ENCODE measurements around the gene C2. TPM values are rescaled to one million over a fixed set of nuclear protein-coding genes. Genes with fewer than 3 reads are reported as not detected.
"Not testable (repeated sequence)": the region's sequence is repeated elsewhere in the genome, so short reads cannot be mapped to it uniquely, and the experiment has no call there.

C2 gene
- total RNA-seq, 1 donor from 2014 or later, result 2.4 TPM

DNA sequence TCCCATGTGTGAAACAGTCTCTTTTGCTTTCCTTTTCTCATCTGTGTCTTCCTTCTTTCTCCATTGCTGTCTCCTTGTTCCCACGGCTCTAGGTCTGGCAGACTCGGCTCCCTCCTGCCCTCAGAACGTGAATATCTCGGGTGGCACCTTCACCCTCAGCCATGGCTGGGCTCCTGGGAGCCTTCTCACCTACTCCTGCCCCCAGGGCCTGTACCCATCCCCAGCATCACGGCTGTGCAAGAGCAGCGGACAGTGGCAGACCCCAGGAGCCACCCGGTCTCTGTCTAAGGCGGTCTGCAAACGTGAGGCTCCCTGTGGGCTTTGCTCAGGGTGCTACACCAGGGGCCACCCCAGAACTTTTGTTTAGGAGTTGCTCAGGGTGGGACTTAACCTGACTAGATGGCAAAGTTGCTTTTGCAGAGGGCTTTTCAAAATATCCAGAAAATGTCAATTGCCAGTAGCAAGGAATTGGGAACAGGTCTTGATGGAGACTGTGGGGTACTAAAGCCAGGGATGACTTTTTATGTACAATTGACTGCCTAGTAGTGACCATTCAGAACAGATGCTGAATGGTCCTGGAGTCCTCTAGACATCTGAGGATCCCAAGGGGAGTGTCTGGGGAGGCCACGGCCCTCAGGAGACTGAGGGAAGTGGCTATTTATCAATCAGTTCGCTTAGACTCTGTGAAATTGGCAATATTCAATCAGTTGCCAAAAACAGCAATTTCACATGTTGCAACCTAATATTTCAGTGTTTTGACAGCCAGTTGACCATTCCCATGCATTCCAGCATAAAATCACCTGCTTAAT is 550 bp downstream of the C2 start:
- Mint-ChIP-seq H3K27ac (ENCODE audit: unreplicated experiment) (no peak overlapping the region), H3K36me3 (ENCODE audit: unreplicated experiment) (no peaks in the 10 kb centered on the region), H3K4me3 (ENCODE audit: unreplicated experiment) (no peak overlapping the region), H3K4me1 (ENCODE audit: unreplicated experiment) (no peaks in the 10 kb centered on the region), H3K9me3 (ENCODE audit: unreplicated experiment) (no peaks in the 10 kb centered on the region), H3K27me3 (ENCODE audit: unreplicated experiment) (peaks cover 9% of the 10 kb centered on the region)
- DNase-seq (ENCODE audit: extremely low spot score, unreplicated experiment), result no peak
- TF ChIP-seq, protein P1, sequence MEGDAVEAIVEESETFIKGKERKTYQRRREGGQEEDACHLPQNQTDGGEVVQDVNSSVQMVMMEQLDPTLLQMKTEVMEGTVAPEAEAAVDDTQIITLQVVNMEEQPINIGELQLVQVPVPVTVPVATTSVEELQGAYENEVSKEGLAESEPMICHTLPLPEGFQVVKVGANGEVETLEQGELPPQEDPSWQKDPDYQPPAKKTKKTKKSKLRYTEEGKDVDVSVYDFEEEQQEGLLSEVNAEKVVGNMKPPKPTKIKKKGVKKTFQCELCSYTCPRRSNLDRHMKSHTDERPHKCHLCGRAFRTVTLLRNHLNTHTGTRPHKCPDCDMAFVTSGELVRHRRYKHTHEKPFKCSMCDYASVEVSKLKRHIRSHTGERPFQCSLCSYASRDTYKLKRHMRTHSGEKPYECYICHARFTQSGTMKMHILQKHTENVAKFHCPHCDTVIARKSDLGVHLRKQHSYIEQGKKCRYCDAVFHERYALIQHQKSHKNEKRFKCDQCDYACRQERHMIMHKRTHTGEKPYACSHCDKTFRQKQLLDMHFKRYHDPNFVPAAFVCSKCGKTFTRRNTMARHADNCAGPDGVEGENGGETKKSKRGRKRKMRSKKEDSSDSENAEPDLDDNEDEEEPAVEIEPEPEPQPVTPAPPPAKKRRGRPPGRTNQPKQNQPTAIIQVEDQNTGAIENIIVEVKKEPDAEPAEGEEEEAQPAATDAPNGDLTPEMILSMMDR (IDR thresholded peaks at IDR 0.05), result no peak

DNA sequence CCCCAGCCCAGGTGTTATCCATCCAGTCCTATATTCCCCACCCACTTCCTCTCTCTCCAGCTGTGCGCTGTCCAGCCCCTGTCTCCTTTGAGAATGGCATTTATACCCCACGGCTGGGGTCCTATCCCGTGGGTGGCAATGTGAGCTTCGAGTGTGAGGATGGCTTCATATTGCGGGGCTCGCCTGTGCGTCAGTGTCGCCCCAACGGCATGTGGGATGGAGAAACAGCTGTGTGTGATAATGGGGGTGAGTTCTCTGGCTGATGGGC is 1.1 kb downstream of the C2 start:
- no peaks in the 10 kb centered on the region for H3K9me3 Mint-ChIP-seq (ENCODE audit: unreplicated experiment)
- peaks cover 15% of the 10 kb centered on the region for H3K27me3 Mint-ChIP-seq (ENCODE audit: unreplicated experiment)
- no peak for DNase-seq (ENCODE audit: extremely low spot score, unreplicated experiment)
- no peak overlapping the region for H3K27ac Mint-ChIP-seq (ENCODE audit: unreplicated experiment)
- no peaks in the 10 kb centered on the region for H3K4me1 Mint-ChIP-seq (ENCODE audit: unreplicated experiment)
- TF ChIP-seq, protein P1 (IDR thresholded peaks at IDR 0.05), result no peak
- H3K36me3 Mint-ChIP-seq (ENCODE audit: unreplicated experiment), result no peaks in the 10 kb centered on the region
- H3K4me3 Mint-ChIP-seq (ENCODE audit: unreplicated experiment), result no peak overlapping the region

DNA sequence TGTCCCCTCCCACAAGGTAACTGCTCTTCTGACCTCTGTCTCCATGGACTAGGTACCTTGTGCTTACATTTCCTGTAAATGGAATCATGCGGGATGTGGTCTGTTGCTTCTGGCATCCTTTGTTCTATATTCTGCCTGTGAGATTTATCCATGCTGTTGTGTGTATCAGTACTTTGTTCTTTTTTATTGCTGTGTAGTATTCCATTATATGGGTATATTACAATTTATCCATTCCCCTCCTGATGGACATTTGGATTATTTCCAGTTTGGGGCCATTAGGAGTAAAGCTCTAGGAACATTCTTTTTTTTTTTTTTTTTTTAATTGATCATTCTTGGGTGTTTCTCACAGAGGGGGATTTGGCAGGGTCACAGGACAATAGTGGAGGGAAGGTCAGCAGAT is 3.4 kb downstream of the C2 start:
- H3K9me3 Mint-ChIP-seq (ENCODE audit: unreplicated experiment), result no peaks in the 10 kb centered on the region
- H3K27ac Mint-ChIP-seq (ENCODE audit: unreplicated experiment), result no peak overlapping the region
- no peak overlapping the region for H3K4me3 Mint-ChIP-seq (ENCODE audit: unreplicated experiment)
- H3K27me3 Mint-ChIP-seq (ENCODE audit: unreplicated experiment), result peaks cover 19% of the 10 kb centered on the region
- TF ChIP-seq, protein P1 (IDR thresholded peaks at IDR 0.05), result no peak
- no peaks in the 10 kb centered on the region for H3K4me1 Mint-ChIP-seq (ENCODE audit: unreplicated experiment)
- DNase-seq (ENCODE audit: extremely low spot score, unreplicated experiment), result no peak
- no peaks in the 10 kb centered on the region for H3K36me3 Mint-ChIP-seq (ENCODE audit: unreplicated experiment)

DNA sequence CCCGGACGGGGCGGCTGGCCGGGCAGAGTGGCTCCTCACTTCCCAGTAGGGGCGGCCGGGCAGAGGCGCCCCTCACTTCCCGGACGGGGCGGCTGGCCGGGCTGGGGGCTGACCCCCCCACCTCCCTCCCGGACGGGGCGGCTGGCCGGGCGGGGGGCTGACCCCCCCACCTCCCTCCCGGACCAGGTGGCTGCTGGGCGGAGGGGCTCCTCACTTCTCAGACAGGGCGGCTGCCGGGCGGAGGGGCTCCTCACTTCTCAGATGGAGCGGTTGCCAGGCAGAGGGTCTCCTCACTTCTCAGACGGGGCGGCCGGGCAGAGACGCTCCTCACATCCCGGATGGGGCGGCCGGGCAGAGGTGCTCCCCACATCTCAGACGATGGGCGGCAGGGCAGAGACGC is 4.6 kb downstream of the C2 start:
- H3K27me3 Mint-ChIP-seq (ENCODE audit: unreplicated experiment), result peaks cover 19% of the 10 kb centered on the region
- not testable (repeated sequence) for DNase-seq (ENCODE audit: extremely low spot score, unreplicated experiment); H3K4me1 Mint-ChIP-seq (ENCODE audit: unreplicated experiment); H3K27ac Mint-ChIP-seq (ENCODE audit: unreplicated experiment); H3K4me3 Mint-ChIP-seq (ENCODE audit: unreplicated experiment); H3K36me3 Mint-ChIP-seq (ENCODE audit: unreplicated experiment); H3K9me3 Mint-ChIP-seq (ENCODE audit: unreplicated experiment)

DNA sequence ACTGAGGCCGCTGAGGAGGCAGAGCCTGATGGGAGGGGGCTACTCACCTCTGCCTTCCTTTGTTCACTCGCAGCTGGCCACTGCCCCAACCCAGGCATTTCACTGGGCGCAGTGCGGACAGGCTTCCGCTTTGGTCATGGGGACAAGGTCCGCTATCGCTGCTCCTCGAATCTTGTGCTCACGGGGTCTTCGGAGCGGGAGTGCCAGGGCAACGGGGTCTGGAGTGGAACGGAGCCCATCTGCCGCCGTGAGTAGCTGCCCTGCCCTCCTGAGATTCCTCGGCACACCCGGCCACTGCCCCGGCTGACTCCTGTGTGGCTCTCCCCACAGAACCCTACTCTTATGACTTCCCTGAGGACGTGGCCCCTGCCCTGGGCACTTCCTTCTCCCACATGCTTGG is 6.0 kb downstream of the C2 start:
- peaks cover 13% of the 10 kb centered on the region for H3K27me3 Mint-ChIP-seq (ENCODE audit: unreplicated experiment)
- H3K36me3 Mint-ChIP-seq (ENCODE audit: unreplicated experiment), result no peaks in the 10 kb centered on the region
- no peak overlapping the region for H3K4me3 Mint-ChIP-seq (ENCODE audit: unreplicated experiment)
- no peak overlapping the region for H3K27ac Mint-ChIP-seq (ENCODE audit: unreplicated experiment)
- no peaks in the 10 kb centered on the region for H3K4me1 Mint-ChIP-seq (ENCODE audit: unreplicated experiment)
- no peaks in the 10 kb centered on the region for H3K9me3 Mint-ChIP-seq (ENCODE audit: unreplicated experiment)
- DNase-seq (ENCODE audit: extremely low spot score, unreplicated experiment), result no peak
- TF ChIP-seq, protein P1 (IDR thresholded peaks at IDR 0.05), result no peak

All from osteocyte (in vitro differentiated cells).